ENCODE measurements around the gene EPN3. TPM values are rescaled to one million over a fixed set of nuclear protein-coding genes. Genes with fewer than 3 reads are reported as not detected.

Gene EPN3
- total RNA-seq, 1 experiment from 2014 or later: 17.8 TPM

GRCh38 chr17:50533185-50533584 is 650 bp downstream of the EPN3 start:
- no TSS peak for BruUV-seq (replicated peaks)
- Histone ChIP-seq H3K36me3 (ENCODE audit: control insufficient read depth in 1 of 2, insufficient read depth in 2 of 2, low read length in 2 of 2) (no peaks in the 10 kb centered on the region; a peak in 1 of 4 replicates), H3K4me3 (replicated peaks in 1 of 2; ENCODE audit: low read depth in 1 of 2, low read length in 2 of 2) (peak overlapping the region; percentile 45 to 75), H3K4me1 (ENCODE audit: control insufficient read depth in 1 of 2, insufficient read depth in 2 of 2, low read length in 2 of 2) (peaks cover 39 to 48% of the 10 kb centered on the region in 2 experiments), H3K9me3 (ENCODE audit: control insufficient read depth in 1 of 2, insufficient read depth in 1 of 2, low read depth in 1 of 2, low read length in 2 of 2) (no peaks in the 10 kb centered on the region), H2AFZ (ENCODE audit: low read depth, low read length, poor library complexity, severe bottlenecking) (no peak overlapping the region), H3K4me2 (ENCODE audit: low read length) (peak overlapping the region; percentile 99), H4K20me1 (ENCODE audit: insufficient read depth) (no peaks in the 10 kb centered on the region), H3K9me2 (ENCODE audit: insufficient read depth) (no peaks in the 10 kb centered on the region), H3K9ac (ENCODE audit: low read length) (peak overlapping the region; percentile 78), H3K27me3 (ENCODE audit: insufficient read depth, low read length) (no peaks in the 10 kb centered on the region), H3K27ac (ENCODE audit: low read depth, low read length) (peak overlapping the region; percentile 73), H3K79me2 (ENCODE audit: insufficient read depth, low read length) (no peaks in the 10 kb centered on the region; the same call in 1 of the 2 replicates)
- ChIA-PET POLR2A (interaction anchor here (0.7 to 1.3 kb wide), 3 partner anchors 9 to 54 kb away, joined by 3 read pairs; no protein-coding TSS in a partner anchor), CTCF (interaction anchor here (0.8 to 2.3 kb wide), 6 partner anchors 9 to 171 kb away, joined by 3 to 9 read pairs (median 4); no protein-coding TSS in a partner anchor), RAD21 (ENCODE audit: low non-redundant PET in 1 of 2, low total read pairs in 2 of 2, uncharacterized antibody in 2 of 2, unreplicated experiment in 2 of 2) (interaction anchor here in 1 of 2 experiments (0.7 kb wide), 1 partner anchor 50 kb away, joined by 3 read pairs; no protein-coding TSS in a partner anchor)
- ATAC-seq: no peak
- DNase-seq (ENCODE audit: low read depth, low spot score): no peak
- no peak for TF ChIP-seq EGR1 (IDR thresholded peaks at IDR 0.05; ENCODE audit: low read depth)
- TF ChIP-seq SIN3A (IDR thresholded peaks at IDR 0.05; ENCODE audit: low read depth): no peak
- TF ChIP-seq EZH2 (IDR thresholded peaks at IDR 0.05): no peak
- no peak for TF ChIP-seq ZNF274 (IDR thresholded peaks at IDR 0.05; ENCODE audit: low read depth, low read length)
- TF ChIP-seq CTCF (IDR thresholded peaks at IDR 0.05 in 2 of 3, conservative IDR thresholded peaks at IDR 0.05 in 1 of 3; ENCODE audit: borderline replicate concordance in 1 of 3, insufficient read depth in 1 of 3, low read depth in 2 of 3, low read length in 2 of 3): no peak
- no peak for TF ChIP-seq POLR2A (IDR thresholded peaks at IDR 0.05; ENCODE audit: borderline replicate concordance, extremely low read depth, insufficient read depth, insufficient read length)
- TF ChIP-seq CBX3 (IDR thresholded peaks at IDR 0.05; ENCODE audit: low read depth): no peak
- TF ChIP-seq EZH2phosphoT487 (IDR thresholded peaks at IDR 0.05; ENCODE audit: borderline replicate concordance): no peak
- TF ChIP-seq JUND (IDR thresholded peaks at IDR 0.05): no peak
- TF ChIP-seq, protein P1, sequence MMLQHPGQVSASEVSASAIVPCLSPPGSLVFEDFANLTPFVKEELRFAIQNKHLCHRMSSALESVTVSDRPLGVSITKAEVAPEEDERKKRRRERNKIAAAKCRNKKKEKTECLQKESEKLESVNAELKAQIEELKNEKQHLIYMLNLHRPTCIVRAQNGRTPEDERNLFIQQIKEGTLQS (IDR thresholded peaks at IDR 0.05): no peak
- TF ChIP-seq ZFX (IDR thresholded peaks at IDR 0.05): no peak
- TF ChIP-seq FOSL1 (IDR thresholded peaks at IDR 0.05; ENCODE audit: low read depth): no peak
- intact Hi-C loops (cut with micrococcal nuclease): no loop called here
